Measurements from ENCODE around the gene CACYBP.

The CACYBP gene

GRCh38 chr1:174957829-174958228, 41.9 kb upstream of the CACYBP start:
- H3K36me3 ChIP-seq (ENCODE audit: insufficient read depth, insufficient read length, low read length) = no peaks in the 10 kb centered on the region
- H3K27me3 ChIP-seq (ENCODE audit: insufficient read depth, insufficient read length) = no peaks in the 10 kb centered on the region
- no peak overlapping the region for H3K4me3 ChIP-seq (ENCODE audit: insufficient read length, low read depth)
- TF ChIP-seq ZNF274 (IDR thresholded peaks at IDR 0.05; ENCODE audit: low read depth, low read length) (no peak), YY1 (IDR thresholded peaks at IDR 0.05; ENCODE audit: insufficient read depth, insufficient read length) (no peak), SUZ12 (IDR thresholded peaks at IDR 0.05; ENCODE audit: extremely low read depth, insufficient read depth, insufficient read length) (no peak)
- DNase-seq (ENCODE audit: low read depth, low spot score) = no peak
- H3K9ac ChIP-seq (ENCODE audit: insufficient read length, low read depth) = no peak overlapping the region
- H3K9me3 ChIP-seq (ENCODE audit: insufficient read depth, low read length) = no peaks in the 10 kb centered on the region
- no peaks in the 10 kb centered on the region for H3K4me1 ChIP-seq (ENCODE audit: insufficient read depth, insufficient read length)

DNA sequence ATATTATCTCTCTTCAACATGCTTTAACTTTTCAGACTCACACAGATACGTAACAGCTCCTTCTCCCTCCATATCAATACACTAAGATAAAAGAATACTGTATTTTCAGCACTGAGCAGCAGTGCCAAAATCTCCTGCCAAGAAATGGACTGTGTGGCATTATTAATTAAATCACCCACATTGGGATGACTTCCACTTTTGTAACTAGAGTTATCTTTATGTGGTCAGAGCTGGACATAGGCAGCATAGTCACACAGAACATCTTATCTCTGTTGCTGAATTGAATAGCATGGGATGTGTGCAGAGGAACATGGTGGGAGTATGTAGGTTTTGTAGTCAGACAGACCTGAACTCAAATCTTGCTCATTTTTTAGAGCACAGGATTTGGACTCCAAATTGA, 41.4 kb upstream of the CACYBP start:
- Histone ChIP-seq H3K9me3 (ENCODE audit: insufficient read depth, low read length) (no peaks in the 10 kb centered on the region), H3K36me3 (ENCODE audit: insufficient read depth, insufficient read length, low read length) (no peaks in the 10 kb centered on the region), H3K4me3 (ENCODE audit: insufficient read length, low read depth) (no peak overlapping the region), H3K9ac (ENCODE audit: insufficient read length, low read depth) (no peak overlapping the region), H3K4me1 (ENCODE audit: insufficient read depth, insufficient read length) (no peaks in the 10 kb centered on the region), H3K27me3 (ENCODE audit: insufficient read depth, insufficient read length) (no peaks in the 10 kb centered on the region)
- no peak for DNase-seq (ENCODE audit: low read depth, low spot score)
- TF ChIP-seq SUZ12 (IDR thresholded peaks at IDR 0.05; ENCODE audit: extremely low read depth, insufficient read depth, insufficient read length) = no peak
- TF ChIP-seq ZNF274 (IDR thresholded peaks at IDR 0.05; ENCODE audit: low read depth, low read length) = no peak
- no peak for TF ChIP-seq YY1 (IDR thresholded peaks at IDR 0.05; ENCODE audit: insufficient read depth, insufficient read length)

DNA sequence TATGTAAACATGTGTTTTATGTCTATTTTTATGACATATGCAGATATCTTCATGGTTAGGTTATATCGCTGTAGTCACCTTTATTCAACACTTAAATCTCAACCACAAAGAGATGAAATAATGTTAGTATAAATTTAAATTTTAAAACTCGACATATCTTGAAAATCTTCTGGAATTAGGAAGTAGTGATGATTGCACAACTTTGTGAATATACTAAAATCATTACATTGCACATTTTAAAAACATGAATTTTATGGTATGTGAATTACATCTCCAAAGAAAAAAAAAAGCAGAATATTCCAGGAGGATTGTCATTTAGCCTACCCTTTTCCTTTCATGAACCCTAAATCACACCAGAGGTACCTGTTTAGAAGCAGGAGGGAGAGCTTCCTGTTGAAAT, 39.4 kb upstream of the CACYBP start:
- no peaks in the 10 kb centered on the region for H3K27me3 ChIP-seq (ENCODE audit: insufficient read depth, insufficient read length)
- H3K4me3 ChIP-seq (ENCODE audit: insufficient read length, low read depth) = no peak overlapping the region
- H3K9ac ChIP-seq (ENCODE audit: insufficient read length, low read depth) = no peak overlapping the region
- no peaks in the 10 kb centered on the region for H3K4me1 ChIP-seq (ENCODE audit: insufficient read depth, insufficient read length)
- no peaks in the 10 kb centered on the region for H3K9me3 ChIP-seq (ENCODE audit: insufficient read depth, low read length)
- DNase-seq (ENCODE audit: low read depth, low spot score) = no peak
- TF ChIP-seq ZNF274 (IDR thresholded peaks at IDR 0.05; ENCODE audit: low read depth, low read length) = no peak
- no peak for TF ChIP-seq YY1 (IDR thresholded peaks at IDR 0.05; ENCODE audit: insufficient read depth, insufficient read length)
- no peak for TF ChIP-seq SUZ12 (IDR thresholded peaks at IDR 0.05; ENCODE audit: extremely low read depth, insufficient read depth, insufficient read length)
- no peaks in the 10 kb centered on the region for H3K36me3 ChIP-seq (ENCODE audit: insufficient read depth, insufficient read length, low read length)

DNA sequence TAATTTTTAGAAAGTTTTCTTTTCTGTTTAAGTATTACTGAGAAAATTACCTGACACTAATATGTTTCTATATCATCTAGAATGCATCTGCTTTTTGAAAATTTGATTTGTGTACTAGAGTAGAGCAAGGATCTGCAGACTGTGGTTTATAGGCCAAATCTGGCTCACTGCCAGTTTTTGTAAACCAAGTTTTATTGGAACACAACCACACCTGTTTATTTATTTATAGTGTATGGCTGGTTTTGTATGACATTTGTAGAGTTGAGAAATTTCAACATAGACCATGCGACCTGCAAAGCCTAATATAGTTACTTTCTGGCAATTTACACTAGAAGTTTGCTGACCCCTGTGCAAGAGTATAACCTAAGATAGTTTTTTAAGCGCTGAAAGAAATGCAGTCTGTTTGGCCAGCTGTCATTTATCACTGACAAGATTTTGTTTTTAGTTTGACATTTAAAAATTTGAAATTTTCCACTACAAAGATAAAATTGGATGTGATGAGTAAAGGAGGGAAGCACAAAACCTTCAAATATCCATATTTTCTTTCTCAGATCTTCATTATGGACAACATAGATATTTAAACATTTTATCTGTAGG, 36.1 kb upstream of the CACYBP start:
- no peaks in the 10 kb centered on the region for H3K9me3 ChIP-seq (ENCODE audit: insufficient read depth, low read length)
- H3K9ac ChIP-seq (ENCODE audit: insufficient read length, low read depth) = no peak overlapping the region
- H3K36me3 ChIP-seq (ENCODE audit: insufficient read depth, insufficient read length, low read length) = no peaks in the 10 kb centered on the region
- no peak for DNase-seq (ENCODE audit: low read depth, low spot score)
- no peak for TF ChIP-seq YY1 (IDR thresholded peaks at IDR 0.05; ENCODE audit: insufficient read depth, insufficient read length)
- TF ChIP-seq ZNF274 (IDR thresholded peaks at IDR 0.05; ENCODE audit: low read depth, low read length) = no peak
- no peak for TF ChIP-seq SUZ12 (IDR thresholded peaks at IDR 0.05; ENCODE audit: extremely low read depth, insufficient read depth, insufficient read length)
- no peak overlapping the region for H3K4me3 ChIP-seq (ENCODE audit: insufficient read length, low read depth)
- no peaks in the 10 kb centered on the region for H3K4me1 ChIP-seq (ENCODE audit: insufficient read depth, insufficient read length)
- no peaks in the 10 kb centered on the region for H3K27me3 ChIP-seq (ENCODE audit: insufficient read depth, insufficient read length)

DNA sequence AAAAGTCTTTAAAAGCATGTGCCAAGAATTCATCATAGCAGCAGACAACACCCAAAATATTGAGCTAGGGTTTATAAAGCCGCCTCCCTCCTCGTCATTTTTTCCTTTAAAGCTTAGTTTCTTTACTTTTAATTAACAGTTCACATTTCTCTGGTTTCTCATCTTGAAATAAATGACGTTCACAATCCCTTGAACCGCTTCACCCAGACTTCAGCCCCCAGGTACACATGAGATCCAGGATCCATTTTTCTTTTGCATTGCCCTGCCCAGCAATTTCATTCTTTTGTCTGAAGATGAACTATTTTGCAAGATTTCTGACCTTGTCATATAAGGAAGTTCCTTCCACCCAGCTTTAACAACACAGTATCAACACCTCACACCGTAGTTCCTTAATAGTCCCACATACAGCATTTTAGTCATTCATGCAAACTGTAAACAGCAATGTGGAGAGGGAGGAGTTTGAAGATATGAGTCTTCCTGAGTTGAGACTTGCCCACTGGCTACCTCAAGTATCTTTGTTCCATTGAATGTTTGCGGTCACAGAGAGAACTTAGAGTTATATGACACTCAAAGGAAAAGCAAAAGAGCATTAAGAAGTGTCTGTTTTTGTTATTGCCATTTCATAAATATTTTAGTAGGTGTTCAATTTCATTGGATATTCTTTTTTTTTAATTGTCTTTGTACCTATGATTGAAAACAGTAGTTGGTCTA, 35.3 kb upstream of the CACYBP start:
- Histone ChIP-seq H3K4me1 (ENCODE audit: insufficient read depth, insufficient read length) (no peaks in the 10 kb centered on the region), H3K4me3 (ENCODE audit: insufficient read length, low read depth) (no peak overlapping the region), H3K27me3 (ENCODE audit: insufficient read depth, insufficient read length) (no peaks in the 10 kb centered on the region), H3K36me3 (ENCODE audit: insufficient read depth, insufficient read length, low read length) (no peaks in the 10 kb centered on the region), H3K9me3 (ENCODE audit: insufficient read depth, low read length) (no peaks in the 10 kb centered on the region), H3K9ac (ENCODE audit: insufficient read length, low read depth) (no peak overlapping the region)
- TF ChIP-seq SUZ12 (IDR thresholded peaks at IDR 0.05; ENCODE audit: extremely low read depth, insufficient read depth, insufficient read length) = no peak
- TF ChIP-seq ZNF274 (IDR thresholded peaks at IDR 0.05; ENCODE audit: low read depth, low read length) = no peak
- TF ChIP-seq YY1 (IDR thresholded peaks at IDR 0.05; ENCODE audit: insufficient read depth, insufficient read length) = no peak
- no peak for DNase-seq (ENCODE audit: low read depth, low spot score)

DNA sequence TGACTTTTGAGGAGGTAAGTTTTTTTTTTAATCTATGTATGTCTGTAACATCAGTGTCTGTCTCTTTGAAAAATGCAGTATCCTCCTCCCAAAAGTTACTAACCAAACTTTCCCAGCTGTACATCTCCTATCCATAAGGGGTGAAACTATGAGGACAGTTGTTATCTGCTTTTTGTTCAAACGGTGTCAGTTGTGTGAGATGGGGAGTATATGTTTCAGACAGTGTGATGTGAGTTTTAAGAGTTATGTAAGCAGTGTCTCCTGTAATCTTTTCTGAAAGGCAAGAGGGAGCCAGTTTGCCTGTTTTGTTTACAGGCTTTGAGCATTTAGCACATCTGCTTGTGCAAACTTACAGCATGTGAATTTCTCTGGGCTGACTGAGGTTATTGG, 34.8 kb upstream of the CACYBP start:
- H3K27me3 ChIP-seq (ENCODE audit: insufficient read depth, insufficient read length) = no peaks in the 10 kb centered on the region
- no peak for TF ChIP-seq YY1 (IDR thresholded peaks at IDR 0.05; ENCODE audit: insufficient read depth, insufficient read length)
- TF ChIP-seq ZNF274 (IDR thresholded peaks at IDR 0.05; ENCODE audit: low read depth, low read length) = no peak
- no peak for TF ChIP-seq SUZ12 (IDR thresholded peaks at IDR 0.05; ENCODE audit: extremely low read depth, insufficient read depth, insufficient read length)
- no peaks in the 10 kb centered on the region for H3K36me3 ChIP-seq (ENCODE audit: insufficient read depth, insufficient read length, low read length)
- no peak overlapping the region for H3K9ac ChIP-seq (ENCODE audit: insufficient read length, low read depth)
- no peak for DNase-seq (ENCODE audit: low read depth, low spot score)
- H3K9me3 ChIP-seq (ENCODE audit: insufficient read depth, low read length) = no peaks in the 10 kb centered on the region
- no peaks in the 10 kb centered on the region for H3K4me1 ChIP-seq (ENCODE audit: insufficient read depth, insufficient read length)
- H3K4me3 ChIP-seq (ENCODE audit: insufficient read length, low read depth) = no peak overlapping the region

GRCh38 chr1:174965362-174966007, 34.3 kb upstream of the CACYBP start:
- DNase-seq (ENCODE audit: low read depth, low spot score) = no peak
- Histone ChIP-seq H3K9ac (ENCODE audit: insufficient read length, low read depth) (no peak overlapping the region), H3K4me3 (ENCODE audit: insufficient read length, low read depth) (no peak overlapping the region), H3K4me1 (ENCODE audit: insufficient read depth, insufficient read length) (no peaks in the 10 kb centered on the region), H3K36me3 (ENCODE audit: insufficient read depth, insufficient read length, low read length) (no peaks in the 10 kb centered on the region), H3K9me3 (ENCODE audit: insufficient read depth, low read length) (no peaks in the 10 kb centered on the region), H3K27me3 (ENCODE audit: insufficient read depth, insufficient read length) (no peaks in the 10 kb centered on the region)
- TF ChIP-seq ZNF274 (IDR thresholded peaks at IDR 0.05; ENCODE audit: low read depth, low read length) (no peak), YY1 (IDR thresholded peaks at IDR 0.05; ENCODE audit: insufficient read depth, insufficient read length) (no peak), SUZ12 (IDR thresholded peaks at IDR 0.05; ENCODE audit: extremely low read depth, insufficient read depth, insufficient read length) (no peak)
